Stromal cell of bone marrow (primary cell): Measurements from ENCODE around the gene CCDC12.

Experiments
- DNase-seq: peaks from one replicate; pipeline ENCODE4 v3.0.0-alpha.2; 2012; ENCODE audit warnings: low read depth

Gene CCDC12

GRCh38 chr3:46955157-46955556 is 21.4 kb downstream of the CCDC12 start:
- DNase-seq = no peak

- DNase-seq = no peak
Measured at GRCh38 chr3:46954178-46954577, 22.4 kb downstream of the CCDC12 start.

- DNase-seq = no peak
Measured at GRCh38 chr3:46953234-46954010, 23.1 kb downstream of the CCDC12 start.

- DNase-seq = no peak
Measured at GRCh38 chr3:46952813-46953212, 23.7 kb downstream of the CCDC12 start.

- no peak for DNase-seq
Measured at GRCh38 chr3:46950650-46951241, 25.8 kb downstream of the CCDC12 start.

GRCh38 chr3:46950177-46950576 is 26.4 kb downstream of the CCDC12 start:
- no peak for DNase-seq

GRCh38 chr3:46948830-46949671 is 27.5 kb downstream of the CCDC12 start:
- DNase-seq = no peak

GRCh38 chr3:46947981-46948791 is 28.4 kb downstream of the CCDC12 start:
- DNase-seq = no peak

GRCh38 chr3:46947546-46947901 is 29.0 kb downstream of the CCDC12 start:
- no peak for DNase-seq

GRCh38 chr3:46946856-46947545 is 29.5 kb downstream of the CCDC12 start:
- DNase-seq = no peak

GRCh38 chr3:46946416-46946815 is 30.1 kb downstream of the CCDC12 start:
- no peak for DNase-seq

- no peak for DNase-seq
Measured at GRCh38 chr3:46944191-46944590, 32.4 kb downstream of the CCDC12 start.

- no peak for DNase-seq
Measured at GRCh38 chr3:46943237-46944187, 33.0 kb downstream of the CCDC12 start.

GRCh38 chr3:46942481-46943236 is 33.9 kb downstream of the CCDC12 start:
- no peak for DNase-seq

- no peak for DNase-seq
Measured at GRCh38 chr3:46942076-46942475, 34.5 kb downstream of the CCDC12 start.

- no peak for DNase-seq
Measured at GRCh38 chr3:46939578-46940445, 36.7 kb downstream of the CCDC12 start.

- DNase-seq = no peak
Measured at GRCh38 chr3:46938118-46938517, 38.4 kb downstream of the CCDC12 start.

- peak; percentile 21 for DNase-seq
Measured at GRCh38 chr3:46936733-46937250, 39.8 kb downstream of the CCDC12 start.
